H1 (cell line): Measurements from ENCODE around the gene RMND5A.

Experiments
- KDM5A ChIP-seq: fragments of 200-600 bp; IDR thresholded peaks from 2 replicates; pipeline ENCODE4 v1.7.1; 2012; ENCODE audit warnings: mild to moderate bottlenecking, low read length, inconsistent platforms, mixed read lengths
- RBBP5 ChIP-seq: IDR thresholded peaks from 2 replicates; pipeline ENCODE4 v1.7.1; 2012; ENCODE audit warnings: low read depth, mild to moderate bottlenecking, inconsistent platforms, low read length, moderate library complexity, borderline replicate concordance
- TF ChIP-seq, protein P1 (sequence below): IDR thresholded peaks from 2 replicates; pipeline ENCODE4 v1.6.1; 2012; ENCODE audit warnings: inconsistent platforms

DNA sequence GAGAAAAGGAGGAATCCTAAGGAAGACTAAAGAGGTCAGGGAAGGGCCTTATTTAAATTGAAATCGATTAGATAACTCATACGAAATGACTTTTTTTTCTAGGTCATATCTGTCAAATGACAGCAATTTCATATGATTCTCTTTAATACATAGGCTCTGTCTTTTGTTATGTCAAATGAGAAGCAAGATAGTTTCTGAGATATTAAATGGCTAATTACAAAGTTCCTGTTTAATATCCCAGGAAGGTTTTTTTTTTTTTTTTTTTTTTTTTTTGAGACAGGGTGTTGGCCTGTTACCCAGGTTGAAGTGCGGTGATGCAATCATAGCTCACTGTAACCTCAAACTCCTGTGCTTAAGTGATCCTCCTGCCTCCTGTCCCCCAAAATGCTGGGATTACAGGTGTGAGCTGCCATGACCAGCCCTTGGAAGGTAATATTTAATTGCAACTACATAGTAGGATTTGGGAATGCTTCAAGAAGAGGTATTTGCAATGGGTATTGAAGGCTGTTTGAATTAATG, 48.0 kb upstream of the RMND5A start:
- TF ChIP-seq, protein P1, sequence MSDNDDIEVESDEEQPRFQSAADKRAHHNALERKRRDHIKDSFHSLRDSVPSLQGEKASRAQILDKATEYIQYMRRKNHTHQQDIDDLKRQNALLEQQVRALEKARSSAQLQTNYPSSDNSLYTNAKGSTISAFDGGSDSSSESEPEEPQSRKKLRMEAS: no peak
- TF ChIP-seq RBBP5: no peak
- no peak for TF ChIP-seq KDM5A
